Measurements from ENCODE around the gene XRCC3. TPM values are rescaled to one million over a fixed set of nuclear protein-coding genes. Genes with fewer than 3 reads are reported as not detected.

Gene XRCC3
- total RNA-seq, 4 donors from 2014 or later = 7.8 to 47.6 (median 23.8) TPM

GRCh38 chr14:103758059-103758776 lies 43.0 kb upstream of the XRCC3 start:
- H3K9me3 ChIP-seq = no peaks in the 10 kb centered on the region
- H3K36me3 ChIP-seq = no peaks in the 10 kb centered on the region
- in situ Hi-C loops (cut with MboI; ENCODE audit: low pct_ligation_motif_present in 1 of 4, low pct_unique_long_range_greater_than_20kb in 1 of 4, low sequenced_read_pairs in 3 of 4) = no loop called here
- H3K4me1 ChIP-seq = no peaks in the 10 kb centered on the region
- no peak for DNase-seq
- no peak overlapping the region for H3K27ac ChIP-seq
- no peaks in the 10 kb centered on the region for H3K27me3 ChIP-seq
- TF ChIP-seq, protein P1, sequence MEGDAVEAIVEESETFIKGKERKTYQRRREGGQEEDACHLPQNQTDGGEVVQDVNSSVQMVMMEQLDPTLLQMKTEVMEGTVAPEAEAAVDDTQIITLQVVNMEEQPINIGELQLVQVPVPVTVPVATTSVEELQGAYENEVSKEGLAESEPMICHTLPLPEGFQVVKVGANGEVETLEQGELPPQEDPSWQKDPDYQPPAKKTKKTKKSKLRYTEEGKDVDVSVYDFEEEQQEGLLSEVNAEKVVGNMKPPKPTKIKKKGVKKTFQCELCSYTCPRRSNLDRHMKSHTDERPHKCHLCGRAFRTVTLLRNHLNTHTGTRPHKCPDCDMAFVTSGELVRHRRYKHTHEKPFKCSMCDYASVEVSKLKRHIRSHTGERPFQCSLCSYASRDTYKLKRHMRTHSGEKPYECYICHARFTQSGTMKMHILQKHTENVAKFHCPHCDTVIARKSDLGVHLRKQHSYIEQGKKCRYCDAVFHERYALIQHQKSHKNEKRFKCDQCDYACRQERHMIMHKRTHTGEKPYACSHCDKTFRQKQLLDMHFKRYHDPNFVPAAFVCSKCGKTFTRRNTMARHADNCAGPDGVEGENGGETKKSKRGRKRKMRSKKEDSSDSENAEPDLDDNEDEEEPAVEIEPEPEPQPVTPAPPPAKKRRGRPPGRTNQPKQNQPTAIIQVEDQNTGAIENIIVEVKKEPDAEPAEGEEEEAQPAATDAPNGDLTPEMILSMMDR (IDR thresholded peaks at IDR 0.05) = no peak
- TF ChIP-seq POLR2A (IDR thresholded peaks at IDR 0.05) (no peak), POLR2AphosphoS5 (IDR thresholded peaks at IDR 0.05) (no peak), EP300 (IDR thresholded peaks at IDR 0.05; ENCODE audit: low read depth) (no peak)
- 83 to 96% methylated on average over 8 of the region's 8 CpGs for WGBS, 2 donors (ENCODE audit: low coverage in 1 of 2)
- intact Hi-C loops (cut with DNase I; ENCODE audit: low total_unique reads) = no loop called here
- H3K4me3 ChIP-seq = no peak overlapping the region

DNA sequence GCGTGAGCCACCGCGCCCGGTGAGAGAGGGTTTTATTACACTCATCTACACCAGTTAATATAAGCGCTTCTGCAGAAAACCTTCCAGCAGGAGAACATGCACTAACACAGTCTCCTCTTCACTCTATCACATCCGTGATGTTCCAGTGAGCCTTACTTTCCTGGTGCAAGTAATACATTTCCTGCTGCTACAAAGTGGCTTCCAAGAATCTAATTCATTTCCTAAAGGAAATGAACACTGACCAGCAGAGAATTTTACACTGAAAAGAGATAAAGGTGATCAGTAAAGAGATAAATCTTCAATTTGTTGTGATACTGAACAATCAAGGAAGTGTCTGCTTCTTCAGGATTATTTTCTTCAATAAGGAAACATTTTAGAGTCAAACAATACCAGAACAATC lies 39.8 kb upstream of the XRCC3 start:
- WGBS, 2 donors (ENCODE audit: low coverage in 1 of 2) = 83 to 97% methylated on average over 1 to 6 of the region's 6 CpGs
- Histone ChIP-seq H3K9me3 (no peaks in the 10 kb centered on the region), H3K27me3 (no peaks in the 10 kb centered on the region), H3K36me3 (peaks cover 0 to 13% (median 4%) of the 10 kb centered on the region in 4 donors), H3K4me3 (no peak overlapping the region), H3K4me1 (no peaks in the 10 kb centered on the region), H3K27ac (no peak overlapping the region)
- in situ Hi-C loops (cut with MboI; ENCODE audit: low pct_ligation_motif_present in 1 of 4, low pct_unique_long_range_greater_than_20kb in 1 of 4, low sequenced_read_pairs in 3 of 4) = no loop called here
- intact Hi-C loops (cut with DNase I; ENCODE audit: low total_unique reads) = no loop called here
- TF ChIP-seq POLR2A (IDR thresholded peaks at IDR 0.05) (no peak), POLR2AphosphoS5 (IDR thresholded peaks at IDR 0.05) (no peak), EP300 (IDR thresholded peaks at IDR 0.05; ENCODE audit: low read depth) (no peak)
- TF ChIP-seq, protein P1 (IDR thresholded peaks at IDR 0.05) = no peak
- DNase-seq = no peak

- no peak overlapping the region for H3K27ac ChIP-seq
- in situ Hi-C loops (cut with MboI; ENCODE audit: low pct_ligation_motif_present in 1 of 4, low pct_unique_long_range_greater_than_20kb in 1 of 4, low sequenced_read_pairs in 3 of 4) (no loop called here), intact Hi-C loops (cut with DNase I; ENCODE audit: low total_unique reads) (no loop called here)
- no peaks in the 10 kb centered on the region for H3K27me3 ChIP-seq
- no peak overlapping the region for H3K4me3 ChIP-seq
- peaks cover 0 to 15% (median 6%) of the 10 kb centered on the region in 4 donors for H3K36me3 ChIP-seq
- no peak for DNase-seq
- TF ChIP-seq POLR2AphosphoS5 (IDR thresholded peaks at IDR 0.05) = no peak
- TF ChIP-seq EP300 (IDR thresholded peaks at IDR 0.05; ENCODE audit: low read depth) = no peak
- TF ChIP-seq, protein P1 (IDR thresholded peaks at IDR 0.05) = no peak
- TF ChIP-seq POLR2A (IDR thresholded peaks at IDR 0.05) = no peak
- peaks cover 0 to 4% (median 0%) of the 10 kb centered on the region in 4 donors for H3K4me1 ChIP-seq
- no peaks in the 10 kb centered on the region for H3K9me3 ChIP-seq
- 88 to 91% methylated on average over 7 to 9 of the region's 9 CpGs for WGBS, 2 donors (ENCODE audit: low coverage in 1 of 2)
These were observed 38.5 kb upstream of the XRCC3 start for GRCh38 chr14:103753774-103754173.

GRCh38 chr14:103749860-103750259 lies 34.6 kb upstream of the XRCC3 start:
- no peak overlapping the region for H3K27ac ChIP-seq
- H3K36me3 ChIP-seq = peaks cover 0 to 18% (median 6%) of the 10 kb centered on the region in 4 donors
- in situ Hi-C loops (cut with MboI; ENCODE audit: low pct_ligation_motif_present in 1 of 4, low pct_unique_long_range_greater_than_20kb in 1 of 4, low sequenced_read_pairs in 3 of 4) (no loop called here), intact Hi-C loops (cut with DNase I; ENCODE audit: low total_unique reads) (no loop called here)
- TF ChIP-seq, protein P1 (IDR thresholded peaks at IDR 0.05) = peak in 2 of 5 experiments; percentile 11 to 22
- TF ChIP-seq EP300 (IDR thresholded peaks at IDR 0.05; ENCODE audit: low read depth) = no peak
- no peak for TF ChIP-seq POLR2A (IDR thresholded peaks at IDR 0.05)
- no peak for TF ChIP-seq POLR2AphosphoS5 (IDR thresholded peaks at IDR 0.05)
- H3K27me3 ChIP-seq = no peaks in the 10 kb centered on the region
- H3K4me3 ChIP-seq = no peak overlapping the region
- no peaks in the 10 kb centered on the region for H3K9me3 ChIP-seq
- 88 to 90% methylated on average over 3 to 5 of the region's 5 CpGs for WGBS, 2 donors (ENCODE audit: low coverage in 1 of 2)
- DNase-seq = no peak
- peaks cover 0 to 4% (median 0%) of the 10 kb centered on the region in 4 donors for H3K4me1 ChIP-seq

All from transverse colon (tissue), 4 donors.